HG03558 (cell line): Measurements from ENCODE around the gene NLRP1.
"Not testable (repeated sequence)": the region's sequence is repeated elsewhere in the genome, so short reads cannot be mapped to it uniquely, and the experiment has no call there.

ENCODE experiments used
- ATAC-seq: cut with Tn5 transposase; IDR thresholded peaks from one replicate; pipeline ENCODE4 v1.9.1; 2021; ENCODE audit warnings: moderate number of reproducible peaks; ENCODE audit not compliant: unreplicated experiment; ENCODE audit errors: extremely low read depth

NLRP1 gene

DNA sequence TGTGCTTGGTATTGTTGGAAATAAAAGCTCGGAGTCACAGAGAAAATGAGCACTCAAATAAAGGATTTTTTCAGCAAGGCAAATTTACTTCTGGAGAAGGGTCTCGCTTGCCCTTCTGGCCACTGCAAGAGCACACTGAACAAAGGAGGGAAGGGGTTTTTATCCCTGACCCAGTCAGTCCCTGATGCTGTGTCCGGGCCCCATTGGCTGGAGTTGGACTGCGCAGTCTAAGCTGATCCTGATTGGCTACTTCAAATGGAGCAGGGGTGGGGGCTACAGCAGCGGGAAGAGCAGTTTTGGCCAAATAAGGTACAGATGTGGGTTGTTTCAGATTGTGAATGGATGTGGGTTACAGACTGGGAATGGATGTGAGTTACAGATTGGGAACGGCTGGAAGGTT, 4.3 kb upstream of the NLRP1 start:
- no peak for ATAC-seq

DNA sequence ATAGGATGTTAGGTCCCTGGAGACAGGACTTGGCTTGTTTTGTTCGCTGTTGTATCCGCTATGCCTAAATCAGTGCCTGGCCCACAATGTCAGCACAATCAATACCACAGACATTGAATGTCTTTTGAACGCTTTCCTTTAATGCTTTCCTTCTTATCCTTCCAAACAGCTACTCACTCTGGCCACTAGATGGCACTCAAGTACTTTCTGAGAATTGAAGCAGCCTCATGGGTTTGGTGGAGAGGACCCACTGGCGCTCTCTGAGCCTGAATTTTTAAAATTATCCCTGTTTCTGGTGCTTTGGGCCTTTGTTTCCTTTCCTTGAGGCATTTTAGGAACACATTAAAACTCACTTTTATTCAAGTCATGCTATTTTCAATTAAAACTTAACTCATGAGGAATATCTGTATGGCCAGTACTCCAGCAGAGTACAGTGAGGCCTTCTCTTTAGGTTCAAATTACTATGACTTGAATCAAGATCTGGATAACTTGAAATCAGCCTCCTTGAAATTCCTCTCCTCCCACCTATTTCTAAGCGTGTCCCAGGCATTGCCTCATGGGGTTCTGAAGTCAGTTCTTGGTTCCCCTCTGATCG, 3.2 kb upstream of the NLRP1 start:
- ATAC-seq = no peak

DNA sequence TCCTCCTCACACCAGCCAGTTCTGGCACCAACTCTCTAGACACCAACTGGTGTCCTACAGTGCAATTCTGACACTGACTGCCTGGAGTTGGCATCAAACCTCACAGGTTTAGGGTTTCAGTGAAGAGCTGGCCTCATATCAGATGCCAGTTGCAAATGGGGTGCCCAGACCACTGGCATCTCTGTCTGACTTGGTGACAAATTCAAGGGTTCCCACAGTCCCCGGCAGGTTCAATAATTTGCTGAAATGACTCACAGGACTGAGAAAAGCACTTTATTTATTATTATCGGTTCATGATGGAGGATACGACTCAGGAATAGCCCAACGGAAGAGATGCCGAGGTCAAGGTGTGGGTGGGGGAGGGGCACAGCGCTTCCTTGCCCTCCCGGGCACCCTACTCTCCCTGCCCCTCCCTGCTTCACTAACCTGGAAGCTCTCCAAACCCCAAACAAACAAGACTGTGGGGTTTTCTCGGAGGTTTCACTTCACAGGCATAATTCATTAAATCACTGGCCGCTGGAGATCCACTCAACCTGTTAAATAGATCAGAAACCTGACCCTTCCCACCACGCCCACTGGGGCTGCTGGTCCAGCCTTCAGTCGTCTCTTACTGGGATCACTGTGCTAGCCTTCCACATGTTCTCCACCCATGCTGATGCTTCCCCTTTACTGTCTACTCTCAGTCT, 1.7 kb upstream of the NLRP1 start:
- ATAC-seq = no peak

DNA sequence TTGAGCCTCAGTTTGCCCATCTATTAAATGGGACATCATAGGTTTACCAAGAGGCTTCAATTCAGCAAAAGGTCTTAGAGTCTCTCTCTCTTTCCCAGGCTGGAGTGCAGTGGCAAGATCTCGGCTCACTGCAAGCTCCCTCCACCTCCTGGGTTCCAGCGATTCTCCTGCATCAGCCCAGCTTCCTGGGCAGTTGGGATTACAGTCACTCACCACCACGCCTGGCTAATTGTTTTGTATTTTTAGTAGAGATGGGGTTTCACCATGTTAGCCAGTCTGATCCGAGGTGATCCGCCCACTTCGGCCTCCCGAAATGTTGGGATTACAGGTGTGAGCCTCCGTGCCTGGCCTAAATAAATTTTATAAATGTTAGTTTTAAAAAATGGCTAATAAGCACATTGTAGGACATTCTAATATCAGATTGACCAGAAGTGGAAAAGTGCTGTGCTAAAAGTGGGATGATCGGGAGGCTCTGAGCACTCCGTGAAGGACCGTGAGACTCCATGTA, 1.0 kb upstream of the NLRP1 start:
- ATAC-seq = no peak

DNA sequence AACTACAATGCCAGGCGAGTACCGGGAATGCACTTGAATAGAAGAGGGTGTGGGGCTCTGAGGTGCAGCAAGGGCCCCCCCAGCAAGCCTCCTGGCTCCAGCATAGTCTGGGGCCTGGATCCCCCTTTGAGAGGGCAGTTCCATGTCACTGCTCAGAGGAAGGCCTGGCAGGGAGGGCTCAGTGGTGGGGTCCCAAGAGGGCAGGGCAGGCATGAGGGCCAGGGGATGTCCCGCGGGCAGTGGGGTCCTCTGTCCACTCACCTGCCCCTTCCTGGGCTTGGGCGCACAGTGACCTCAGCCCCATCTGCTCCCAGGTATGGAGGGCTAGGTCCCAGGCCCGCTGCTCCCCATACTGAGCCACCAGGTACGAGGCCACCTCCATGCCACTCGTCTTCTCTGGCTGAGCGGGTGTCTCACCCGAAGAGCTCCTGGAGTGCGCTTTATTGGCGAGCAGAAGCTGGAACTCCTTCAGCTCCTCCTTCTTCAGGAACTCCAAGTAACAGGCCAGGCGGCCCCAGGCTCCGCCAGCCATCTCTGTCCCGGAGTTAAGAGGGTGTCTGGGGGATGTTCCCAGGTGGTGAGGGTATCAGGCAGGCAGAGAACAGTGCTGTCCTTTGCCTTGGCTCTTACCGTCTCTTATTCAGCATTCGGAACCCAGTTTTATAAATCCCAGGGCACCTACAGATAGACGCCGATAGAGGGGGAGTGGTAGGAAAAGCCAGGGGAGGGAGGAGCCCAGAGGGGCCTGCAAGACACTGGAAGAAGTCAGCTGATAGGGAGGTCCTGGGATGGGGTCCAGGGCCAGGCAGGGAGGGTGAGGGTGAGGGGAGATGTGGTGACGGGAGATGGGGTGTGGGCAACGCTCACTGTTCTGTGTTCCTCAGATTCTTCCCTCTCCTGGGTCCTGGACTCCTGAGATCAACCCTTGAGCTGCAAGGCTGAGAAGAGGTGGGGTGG, 605 bp downstream of the NLRP1 start:
- ATAC-seq = no peak

DNA sequence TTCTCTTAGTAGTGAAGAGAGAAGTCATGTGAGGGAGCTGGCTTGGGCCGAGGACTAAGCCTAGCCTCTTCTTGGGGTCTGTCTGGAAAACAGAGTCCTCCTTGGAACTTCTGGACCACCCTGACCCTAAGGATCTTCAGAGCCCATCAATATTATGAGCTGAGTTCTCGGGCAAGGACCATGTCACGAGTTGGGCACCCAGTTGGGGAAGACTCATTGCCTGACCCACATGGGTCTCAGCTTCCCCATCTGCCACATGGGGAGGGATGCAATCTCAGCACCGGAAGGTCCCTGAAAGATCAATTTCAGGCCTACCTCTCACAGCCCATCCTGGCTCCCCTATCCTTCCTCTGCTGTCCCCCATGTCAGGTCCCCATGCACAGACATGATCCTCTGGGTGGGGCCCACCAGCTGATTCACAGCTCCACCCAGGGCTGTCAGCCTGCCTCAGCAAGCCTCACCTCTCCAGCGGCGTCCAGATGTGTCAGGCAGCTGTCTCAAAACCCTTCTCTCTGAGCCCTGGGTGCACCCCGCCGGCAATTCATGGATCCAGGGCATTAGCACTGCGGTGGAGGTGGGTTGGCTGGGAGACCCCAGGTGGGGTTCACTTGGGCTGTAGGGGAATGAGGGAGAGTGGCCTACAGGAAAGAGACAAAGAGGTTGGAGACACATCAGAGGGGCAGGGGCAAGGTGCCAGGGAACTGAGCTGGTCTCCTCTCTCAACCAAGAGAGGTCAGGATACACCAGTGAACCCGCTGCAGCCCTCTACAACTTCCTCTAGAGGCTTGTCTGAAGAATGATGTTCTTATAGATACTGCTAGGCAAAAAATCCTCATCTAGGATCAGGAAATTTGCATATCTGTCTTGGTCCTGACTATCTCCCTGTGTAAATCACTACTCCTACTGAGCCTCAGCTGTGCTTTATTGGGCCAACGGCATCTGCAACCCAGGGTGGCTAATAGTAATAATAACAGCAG, 1.8 kb downstream of the NLRP1 start:
- no peak for ATAC-seq

DNA sequence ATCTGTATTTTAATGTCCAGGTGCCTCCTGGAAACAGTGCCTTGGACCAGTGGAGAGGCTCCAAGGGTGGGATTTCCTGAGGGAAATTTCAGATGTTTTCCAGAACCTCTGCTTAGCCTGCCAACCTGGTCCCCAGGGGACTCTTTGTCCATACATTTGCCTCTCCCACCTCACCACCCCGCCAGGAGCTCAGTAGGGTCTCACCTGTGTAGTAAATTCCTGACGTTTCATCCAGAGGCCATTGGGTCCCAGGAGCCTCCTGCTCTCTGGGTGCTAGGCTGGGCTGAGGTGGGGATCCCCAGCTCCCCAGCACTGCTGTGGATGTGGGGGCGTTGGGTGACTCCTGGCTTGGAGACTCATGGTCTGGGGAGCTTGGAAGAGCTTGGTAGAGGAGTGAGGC, 2.7 kb downstream of the NLRP1 start:
- no peak for ATAC-seq

DNA sequence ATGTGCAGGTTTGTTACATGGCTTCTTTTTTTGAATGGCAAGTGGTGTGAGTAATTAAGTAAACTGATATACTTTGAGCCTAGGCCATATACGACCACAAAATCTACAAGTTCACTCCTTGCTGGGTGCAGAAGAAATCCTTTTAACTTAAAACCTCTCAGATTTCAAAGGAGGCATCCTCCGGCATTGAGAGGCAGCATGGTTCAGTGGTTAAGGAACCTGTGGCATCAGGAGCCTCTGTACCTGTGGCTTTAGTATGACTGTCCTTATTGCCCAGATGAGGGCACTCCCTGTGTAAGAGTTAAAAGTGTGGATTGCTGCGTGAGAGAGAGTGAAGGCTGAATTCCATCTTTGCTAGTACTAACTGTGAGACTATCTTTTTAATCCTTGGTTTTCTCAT, 3.3 kb downstream of the NLRP1 start:
- no peak for ATAC-seq

DNA sequence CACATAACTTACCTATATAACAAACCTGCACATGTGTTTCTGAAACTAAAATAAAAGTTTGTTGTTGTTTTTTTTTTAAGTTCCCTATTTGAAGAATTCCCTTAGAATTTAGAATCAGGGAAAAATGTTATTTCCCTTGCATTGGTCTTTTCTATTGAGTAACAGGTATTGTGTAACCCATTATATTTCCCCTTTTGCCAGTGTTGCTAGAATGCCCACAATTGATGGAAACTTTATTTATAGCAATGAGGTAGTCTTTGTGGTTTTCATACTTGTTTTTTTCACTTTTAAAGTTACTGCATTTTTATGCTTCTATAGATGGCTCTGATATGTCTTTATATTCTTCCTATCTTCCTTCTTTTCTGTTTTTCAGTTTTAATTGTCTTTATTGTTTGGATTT, 3.9 kb downstream of the NLRP1 start:
- ATAC-seq = no peak

DNA sequence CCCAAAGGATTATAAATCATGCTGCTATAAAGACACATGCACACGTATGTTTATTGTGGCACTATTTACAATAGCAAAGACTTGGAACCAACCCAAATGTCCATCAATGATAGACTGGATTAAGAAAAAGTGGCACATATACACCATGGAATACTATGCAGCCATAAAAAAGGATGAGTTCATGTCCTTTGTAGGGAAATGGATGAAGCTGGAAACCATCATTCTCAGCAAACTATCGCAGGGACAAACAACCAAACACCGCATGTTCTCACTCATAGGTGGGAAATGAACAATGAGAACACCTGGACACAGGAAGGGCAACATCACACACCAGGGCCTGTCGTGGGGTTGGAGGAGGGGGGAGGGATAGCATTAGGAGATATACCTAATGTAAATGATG, 5.5 kb downstream of the NLRP1 start:
- ATAC-seq = not testable (repeated sequence)

DNA sequence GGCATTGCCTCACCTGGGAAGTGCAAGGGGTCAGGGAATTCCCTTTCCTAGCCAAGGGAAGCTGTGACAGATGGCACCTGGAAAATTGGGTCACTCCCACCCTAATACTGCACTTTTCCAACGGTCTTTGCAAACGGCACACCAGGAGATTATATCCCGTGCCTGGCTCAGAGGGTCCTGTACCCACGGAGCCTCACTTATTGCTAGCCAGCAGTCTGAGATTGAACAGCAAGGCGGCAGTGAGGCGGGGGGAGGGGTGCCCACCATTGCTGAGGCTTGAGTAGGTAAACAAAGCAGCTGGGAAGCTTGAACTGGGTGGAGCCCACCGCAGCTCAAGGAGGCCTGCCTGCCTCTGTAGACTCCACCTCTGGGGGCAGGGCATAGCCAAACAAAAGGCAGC, 11.3 kb downstream of the NLRP1 start:
- not testable (repeated sequence) for ATAC-seq

DNA sequence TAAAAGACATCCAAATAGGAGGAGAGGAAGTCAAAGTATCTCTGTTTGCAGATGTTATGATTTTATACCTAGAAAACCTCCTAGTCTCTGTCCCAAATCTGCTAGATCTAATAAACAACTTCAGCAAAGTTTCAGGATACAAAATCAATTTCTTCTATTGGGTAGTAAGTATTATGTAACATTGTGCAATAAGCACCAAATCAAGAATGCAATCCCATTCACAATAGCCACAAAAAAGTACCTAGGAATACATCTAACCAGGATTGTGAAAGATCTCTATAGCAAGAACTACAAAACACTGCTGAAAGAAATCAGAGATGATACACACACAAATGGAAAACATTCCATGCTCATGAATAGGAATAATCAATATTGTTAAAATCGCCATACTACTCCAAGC, 13.0 kb downstream of the NLRP1 start:
- ATAC-seq = no peak

DNA sequence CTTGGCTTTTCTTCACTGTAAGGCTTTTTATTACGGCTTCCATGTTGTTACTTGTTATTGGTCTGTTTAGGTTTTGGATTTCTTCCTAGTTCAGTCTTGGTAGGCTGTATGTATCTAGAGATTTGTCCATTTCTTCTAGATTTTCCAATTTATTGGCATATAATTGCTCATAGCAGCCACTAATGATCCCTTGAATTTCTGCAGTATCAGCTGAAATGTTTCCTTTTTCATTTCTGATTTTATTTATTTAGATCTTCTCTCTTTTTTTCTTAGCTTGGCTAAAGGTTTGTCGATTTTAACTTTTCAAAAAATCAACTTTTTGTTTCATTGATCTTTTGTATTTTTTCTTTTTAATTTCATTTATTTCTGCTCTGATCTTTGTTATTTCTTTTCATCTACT, 18.5 kb downstream of the NLRP1 start:
- no peak for ATAC-seq

DNA sequence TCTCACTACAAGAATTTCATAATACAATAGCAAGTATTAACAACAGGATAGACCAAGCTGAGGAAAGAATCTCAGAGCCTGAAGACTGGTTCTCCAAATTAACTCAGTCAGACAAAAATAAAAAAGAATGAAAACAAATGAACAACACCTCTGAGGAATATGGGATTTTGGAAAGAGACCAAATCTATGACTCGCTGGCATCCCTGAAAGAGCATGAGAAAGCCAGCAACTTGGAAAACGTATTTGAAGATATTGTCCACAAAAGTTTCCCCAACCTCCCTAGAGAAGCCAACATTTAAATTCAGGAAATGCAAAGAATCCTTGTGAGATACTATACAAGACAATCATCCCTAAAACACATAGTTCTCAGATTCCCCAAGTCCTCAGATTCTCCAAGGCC, 20.9 kb downstream of the NLRP1 start:
- ATAC-seq = no peak

DNA sequence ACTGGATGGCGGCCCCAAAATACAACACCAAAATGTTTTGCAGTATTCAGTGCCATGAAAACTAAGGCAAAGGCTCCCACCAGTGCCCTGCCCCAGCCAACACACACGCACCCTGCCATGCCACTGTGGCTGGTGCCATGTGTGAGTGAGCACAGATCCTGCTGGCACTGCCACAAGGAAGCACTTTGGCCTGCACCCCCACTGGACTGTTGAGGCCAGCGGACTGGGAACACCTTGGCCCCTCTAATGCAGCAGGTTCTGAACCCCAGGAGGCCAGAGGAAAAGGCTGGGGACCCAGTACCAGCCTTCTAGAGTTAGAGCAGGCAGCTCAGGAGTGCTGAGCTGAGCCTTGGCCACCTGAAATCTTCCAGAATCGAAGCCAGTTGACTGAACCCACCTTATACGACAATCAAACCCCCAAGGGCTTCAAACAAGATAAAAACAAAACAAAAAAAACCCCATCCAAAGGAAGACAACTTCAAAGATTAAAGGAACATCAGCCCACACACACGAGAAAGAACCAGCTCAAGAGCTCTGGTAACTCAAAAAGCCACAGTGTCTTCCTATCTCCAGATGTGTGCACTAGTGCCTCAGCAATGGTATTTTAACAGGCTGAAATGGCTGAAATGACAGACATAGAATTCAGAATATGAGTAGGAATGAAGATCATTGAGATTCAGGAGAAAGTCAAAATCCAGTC, 21.5 kb downstream of the NLRP1 start:
- ATAC-seq = no peak

DNA sequence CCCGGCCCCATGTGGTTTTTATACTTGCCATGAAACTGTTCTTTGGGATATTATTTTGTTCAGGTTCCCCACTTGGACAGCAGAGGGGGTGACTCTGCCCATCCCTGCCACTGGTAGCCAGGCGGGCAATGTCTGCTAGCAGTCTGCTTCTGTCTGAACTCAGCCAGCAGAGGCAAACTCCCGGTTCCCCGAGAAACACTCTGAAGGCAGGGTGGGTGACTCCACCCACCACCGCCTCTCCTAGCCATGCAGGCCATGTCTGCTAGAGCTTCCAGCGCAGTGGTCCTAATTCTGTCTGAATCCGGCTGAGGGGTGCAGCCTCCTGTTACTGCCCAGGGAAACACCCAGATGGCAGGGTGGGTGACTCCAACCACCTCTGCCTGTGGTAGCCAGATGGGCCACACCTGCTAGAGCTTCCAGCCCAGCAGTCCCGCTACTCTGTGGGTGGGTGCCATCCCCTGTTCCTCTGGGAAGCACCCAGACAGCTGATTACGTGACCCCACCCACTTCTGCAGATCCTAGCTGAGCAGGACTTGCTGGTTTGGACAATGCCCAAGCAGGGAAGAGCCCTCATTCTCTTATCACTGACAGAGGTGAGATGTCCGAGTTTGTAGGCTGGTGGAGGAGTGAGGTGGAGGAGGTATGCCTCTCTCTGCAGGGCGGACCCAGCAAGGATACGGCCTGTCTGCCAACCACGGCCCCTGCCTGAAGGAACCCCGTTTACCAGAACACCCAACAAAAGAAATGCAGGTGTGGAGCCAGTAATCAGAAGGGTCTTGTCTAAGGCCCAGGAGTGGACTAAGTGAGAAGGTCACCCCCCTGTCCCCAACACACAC, 22.4 kb downstream of the NLRP1 start:
- ATAC-seq = no peak

DNA sequence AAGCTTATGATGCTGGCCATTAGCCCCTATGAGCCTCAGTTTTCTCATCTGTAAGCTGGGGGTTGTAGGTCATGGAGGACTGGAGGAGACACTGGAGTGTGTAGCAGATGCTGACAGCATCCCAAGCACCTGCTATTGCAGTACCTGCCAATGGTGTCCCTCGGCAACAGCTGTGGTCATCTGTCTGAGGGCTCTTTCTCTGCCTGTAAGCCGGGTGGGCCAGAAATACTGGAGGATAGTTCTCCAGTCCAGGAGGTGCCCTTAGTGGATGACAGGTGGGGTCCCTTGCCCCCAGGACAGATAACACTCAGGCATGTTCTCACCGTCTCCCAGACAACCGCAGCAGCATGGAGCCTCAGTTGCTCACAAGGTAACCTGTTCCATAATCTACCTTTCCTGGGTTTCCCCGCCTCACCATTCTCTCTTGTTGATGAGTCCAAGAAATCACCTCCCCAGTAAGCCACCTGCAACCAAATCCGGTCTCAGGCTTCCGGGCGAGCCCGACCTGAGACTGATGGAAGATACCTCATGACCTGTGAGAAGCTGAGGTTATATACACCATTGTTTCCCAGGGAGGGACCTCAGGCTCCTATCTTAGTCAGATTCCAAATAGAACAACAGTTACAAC, 23.8 kb downstream of the NLRP1 start:
- no peak for ATAC-seq
